Kidney tubule cell (primary cell): Measurements from ENCODE around the gene INTS12.
"Not testable (repeated sequence)": the region's sequence is repeated elsewhere in the genome, so short reads cannot be mapped to it uniquely, and the experiment has no call there.

Experiments
- DNase-seq: peaks from one replicate; pipeline ENCODE4 v3.0.0-alpha.2; 2018; ENCODE audit warnings: low spot score

The INTS12 gene, protein sequence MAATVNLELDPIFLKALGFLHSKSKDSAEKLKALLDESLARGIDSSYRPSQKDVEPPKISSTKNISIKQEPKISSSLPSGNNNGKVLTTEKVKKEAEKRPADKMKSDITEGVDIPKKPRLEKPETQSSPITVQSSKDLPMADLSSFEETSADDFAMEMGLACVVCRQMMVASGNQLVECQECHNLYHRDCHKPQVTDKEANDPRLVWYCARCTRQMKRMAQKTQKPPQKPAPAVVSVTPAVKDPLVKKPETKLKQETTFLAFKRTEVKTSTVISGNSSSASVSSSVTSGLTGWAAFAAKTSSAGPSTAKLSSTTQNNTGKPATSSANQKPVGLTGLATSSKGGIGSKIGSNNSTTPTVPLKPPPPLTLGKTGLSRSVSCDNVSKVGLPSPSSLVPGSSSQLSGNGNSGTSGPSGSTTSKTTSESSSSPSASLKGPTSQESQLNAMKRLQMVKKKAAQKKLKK

DNA sequence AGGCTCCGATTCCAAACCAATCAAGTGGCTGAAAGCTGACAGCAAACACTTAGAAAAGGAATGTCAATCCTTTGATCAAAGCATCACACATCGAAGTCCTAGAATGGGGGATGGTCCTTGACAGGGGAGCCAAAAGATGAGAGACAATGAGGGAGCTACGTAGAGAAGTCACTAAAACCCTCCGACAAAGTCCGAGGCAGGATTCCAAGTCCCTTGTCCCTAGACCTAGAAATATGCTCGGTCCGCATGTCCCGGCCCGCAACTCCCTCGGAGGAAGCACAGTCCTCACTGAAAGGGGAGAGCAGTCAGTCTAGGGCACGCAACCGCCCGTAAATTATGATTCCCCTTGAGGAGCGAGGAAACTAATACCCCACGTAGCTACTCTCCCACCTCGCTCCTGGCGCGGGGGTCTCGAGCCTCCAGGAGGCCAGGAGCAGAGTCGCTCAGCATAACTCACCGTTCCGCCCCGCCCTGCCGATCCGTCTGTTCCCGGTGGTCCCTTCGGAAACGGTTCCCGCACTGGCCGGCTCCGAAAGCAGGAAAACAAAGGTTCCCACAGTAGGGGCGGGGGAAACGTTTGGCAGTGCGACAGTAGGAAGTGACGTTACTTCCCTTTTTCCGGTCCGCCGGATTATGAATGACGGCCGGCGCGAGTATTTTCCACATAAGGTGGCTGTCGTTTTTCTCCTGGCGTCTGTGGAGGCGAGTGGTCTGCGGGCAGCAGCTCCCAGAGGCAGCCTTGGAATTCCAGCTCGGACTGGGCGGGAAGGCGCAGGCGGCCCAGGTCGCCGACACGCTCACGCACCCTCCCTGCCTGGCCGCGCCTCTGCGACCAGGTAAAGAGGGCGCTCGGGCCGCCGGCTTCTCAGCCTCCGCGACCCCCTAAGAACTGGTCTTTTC is at the start of gene INTS12, which contains the start of gene GSTCD:
TSS of gene INTS12 (minus strand) at position 509 of the 900 bp plus-strand sequence. CDS start 8,684 bp downstream, outside the sequence.
TSS of gene GSTCD (plus strand) at position 604 of the 900 bp plus-strand sequence. CDS start 8,830 bp downstream, outside the sequence.
- DNase-seq = peak; percentile 92

DNA sequence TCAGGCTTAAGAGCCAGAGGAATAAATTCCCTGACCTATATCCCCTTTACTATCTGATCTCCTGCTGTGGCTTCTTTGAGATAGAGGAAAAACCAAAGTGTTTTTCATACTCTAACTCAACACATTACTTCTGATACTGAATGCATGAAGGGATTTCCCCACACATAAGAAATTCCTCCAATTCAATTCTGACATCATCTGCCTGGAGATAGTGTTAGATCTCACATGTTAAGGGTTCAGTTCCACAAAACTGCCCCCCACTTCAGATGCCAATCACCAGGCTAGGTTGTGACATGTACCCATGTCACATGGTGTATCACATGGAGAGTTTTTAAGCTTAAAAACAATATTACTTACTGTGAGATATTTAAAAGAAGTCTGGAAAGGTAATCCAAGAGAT is 46.9 kb upstream of the INTS12 start:
- DNase-seq = peak; percentile 35

DNA sequence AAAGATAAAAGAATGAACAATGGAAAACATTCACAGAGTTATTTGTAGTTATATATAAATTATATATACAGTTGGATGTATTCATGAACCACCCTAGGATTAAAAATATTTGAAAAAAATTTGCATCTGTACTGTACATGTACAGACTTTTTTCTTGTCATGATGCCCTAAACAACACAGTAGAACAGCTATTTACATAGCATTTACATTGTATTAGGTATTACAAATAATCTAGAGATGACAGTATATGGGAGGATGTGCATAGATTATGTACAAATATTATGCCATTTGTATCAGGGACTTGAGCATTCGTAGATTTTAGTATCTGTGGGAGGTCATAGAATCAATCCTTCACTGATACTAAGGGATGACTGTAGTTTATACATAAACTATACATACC is 44.9 kb upstream of the INTS12 start:
- DNase-seq = no peak

DNA sequence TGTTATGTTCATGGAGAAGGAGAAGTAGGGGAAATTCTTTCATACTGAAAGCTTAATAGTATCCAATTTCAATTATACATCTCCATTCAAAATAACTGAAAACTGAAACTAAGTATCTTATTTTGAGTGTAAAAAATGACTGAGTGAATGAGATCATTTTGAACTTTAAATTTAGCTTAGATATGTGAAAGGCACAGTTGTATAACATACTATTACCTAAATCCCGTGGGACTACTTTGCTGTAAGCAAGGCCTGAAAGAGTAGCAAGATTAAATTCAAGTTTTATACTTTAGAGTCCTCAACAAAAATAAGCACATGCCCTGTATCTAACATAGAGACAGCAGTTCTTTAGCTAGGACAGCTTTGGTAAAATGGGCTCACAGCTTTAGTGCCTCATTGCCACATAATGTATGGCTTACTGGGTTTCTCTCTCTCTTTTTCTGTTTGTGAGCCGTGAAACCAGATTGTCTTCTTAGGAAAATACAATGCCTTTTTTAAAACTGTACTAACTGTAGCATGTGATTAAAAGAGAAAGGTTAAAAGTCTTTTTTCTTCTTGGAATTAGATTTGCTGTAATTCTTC is 43.3 kb upstream of the INTS12 start:
- DNase-seq = no peak

DNA sequence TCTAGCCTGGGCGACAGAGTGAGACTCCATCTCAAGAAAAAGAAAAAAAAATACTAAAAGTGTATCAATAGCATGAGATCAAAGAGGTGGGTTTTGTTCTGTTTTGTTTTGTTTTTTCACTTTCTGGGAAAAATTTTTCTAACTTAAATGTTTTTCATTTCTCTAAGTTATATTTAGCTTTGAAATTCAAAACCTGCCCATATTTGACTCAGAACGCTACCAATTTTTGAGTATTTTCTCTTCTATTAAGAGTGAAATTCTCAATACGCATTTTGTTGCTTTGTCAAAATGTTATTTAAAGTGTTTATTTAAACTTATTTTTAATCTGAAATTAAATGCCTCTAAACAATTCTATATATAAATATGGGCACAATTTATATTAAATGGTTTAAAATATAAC is 39.7 kb upstream of the INTS12 start:
- DNase-seq = no peak

DNA sequence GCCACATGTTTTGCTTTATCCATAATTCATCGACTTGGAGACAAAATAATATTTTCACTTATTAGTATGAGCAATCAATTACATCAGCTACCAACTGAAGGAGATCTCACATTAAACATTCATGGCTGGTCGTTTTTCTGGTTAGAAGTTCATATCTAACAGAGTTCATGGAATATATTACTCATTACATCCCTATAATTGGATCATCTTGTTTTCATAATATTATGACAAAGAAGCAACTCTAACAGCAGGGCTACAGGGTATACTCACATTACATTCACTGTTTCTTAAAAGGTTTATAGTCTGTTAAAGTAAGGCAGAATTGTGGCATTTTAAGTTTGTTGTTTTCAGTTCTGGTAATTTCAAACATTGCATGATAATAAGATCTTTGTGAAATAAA is 33.1 kb upstream of the INTS12 start:
- DNase-seq = peak; percentile 25

DNA sequence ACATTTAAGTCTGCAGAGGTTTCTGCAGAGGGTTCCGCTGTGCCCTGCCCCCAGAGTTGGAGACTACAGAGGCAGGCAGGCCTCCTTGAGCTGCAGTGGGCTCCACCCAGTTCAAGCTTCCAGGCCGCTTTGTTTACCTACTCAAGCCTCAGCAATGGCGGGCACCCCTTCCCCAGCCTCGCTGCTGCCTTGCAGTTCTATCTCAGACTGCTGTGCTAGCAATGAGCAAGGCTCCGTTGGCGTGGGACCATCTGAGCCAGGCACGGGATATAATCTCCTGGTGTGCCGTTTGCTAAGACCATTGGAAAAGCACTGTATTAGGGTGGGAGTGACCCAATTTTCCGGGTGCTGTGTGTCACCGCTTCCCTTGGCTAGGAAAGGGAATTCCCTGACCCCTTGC is 26.7 kb upstream of the INTS12 start:
- not testable (repeated sequence) for DNase-seq

DNA sequence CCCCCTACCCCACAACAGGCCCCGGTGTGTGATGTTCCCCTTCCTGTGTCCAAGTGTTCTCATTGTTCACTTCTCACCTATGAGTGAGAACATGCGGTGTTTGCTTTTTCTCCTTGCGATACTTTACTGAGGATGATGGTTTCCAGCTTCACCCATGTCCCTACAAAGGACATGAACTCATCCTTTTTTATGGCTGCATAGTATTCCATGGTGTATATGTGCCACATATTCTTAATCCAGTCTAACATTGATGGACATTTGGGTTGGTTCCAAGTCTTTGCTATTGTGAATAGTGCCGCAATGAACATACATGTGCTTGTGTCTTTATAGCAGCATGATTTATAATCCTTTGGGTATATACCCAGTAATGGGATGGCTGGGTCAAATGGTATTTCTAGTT is 21.4 kb upstream of the INTS12 start:
- DNase-seq = not testable (repeated sequence)

DNA sequence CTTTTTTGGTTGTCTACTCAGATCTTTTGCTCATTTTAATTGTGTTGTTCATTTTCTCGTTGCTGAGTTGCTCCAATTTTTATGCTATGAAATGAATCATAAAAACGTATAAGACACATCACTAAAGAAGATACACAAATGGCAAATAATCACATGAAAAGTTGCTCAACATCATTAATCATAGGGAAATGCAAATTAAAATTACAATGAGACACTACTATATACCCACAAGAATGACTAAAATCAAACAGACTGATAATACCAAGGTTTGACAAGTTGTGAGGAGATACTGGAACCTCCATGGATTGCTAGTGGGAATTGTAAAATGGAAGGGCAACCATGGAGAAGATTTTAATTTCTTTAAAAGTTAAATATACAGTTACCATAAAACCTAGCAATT is 17.1 kb upstream of the INTS12 start:
- DNase-seq = no peak

DNA sequence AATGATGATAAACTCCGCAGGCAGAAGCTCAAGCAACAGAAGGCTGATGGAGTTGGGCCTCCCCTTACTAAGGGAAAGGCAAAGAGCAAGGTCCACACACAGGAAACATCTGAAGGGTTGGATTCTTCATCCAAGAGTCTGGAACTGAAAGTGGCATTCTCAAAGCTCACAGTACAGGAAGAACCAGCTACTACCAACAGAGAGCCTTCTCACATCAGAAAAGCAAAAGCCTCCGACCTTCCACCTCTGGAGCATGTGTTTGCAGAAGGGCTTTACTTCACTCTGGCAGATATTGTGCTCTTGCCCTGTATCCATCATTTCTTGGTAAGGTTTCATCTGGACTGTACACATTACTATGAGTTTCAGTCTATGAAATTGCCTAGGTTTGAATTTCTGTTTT is 10.7 kb upstream of the INTS12 start:
- no peak for DNase-seq

DNA sequence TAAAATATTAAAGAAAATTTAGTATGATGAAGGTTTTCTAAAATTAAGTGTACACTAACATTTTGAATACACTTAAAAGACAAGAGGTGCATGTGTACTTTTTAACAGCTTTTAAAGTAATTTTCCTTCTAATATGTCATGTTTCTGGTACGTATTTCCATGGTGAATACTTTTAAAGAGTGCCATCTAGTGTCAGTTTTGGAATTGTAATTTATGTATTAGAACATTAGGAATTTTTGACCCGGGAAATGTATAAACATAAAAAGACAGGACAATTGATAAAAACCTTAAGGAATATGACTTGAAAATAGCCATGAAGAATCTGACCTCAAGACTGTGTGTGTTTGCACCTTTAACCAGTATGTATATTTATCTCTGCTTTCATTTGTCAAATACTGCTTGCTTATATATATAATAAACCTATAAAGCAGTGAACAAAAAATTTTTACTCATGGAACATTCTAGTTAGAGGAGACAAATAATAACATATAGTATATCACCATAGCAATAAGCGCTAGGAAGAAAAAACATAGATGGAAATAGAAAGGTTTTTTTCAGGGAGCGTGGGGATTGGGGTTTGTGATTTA is 7.3 kb upstream of the INTS12 start:
- DNase-seq = peak; percentile 59

DNA sequence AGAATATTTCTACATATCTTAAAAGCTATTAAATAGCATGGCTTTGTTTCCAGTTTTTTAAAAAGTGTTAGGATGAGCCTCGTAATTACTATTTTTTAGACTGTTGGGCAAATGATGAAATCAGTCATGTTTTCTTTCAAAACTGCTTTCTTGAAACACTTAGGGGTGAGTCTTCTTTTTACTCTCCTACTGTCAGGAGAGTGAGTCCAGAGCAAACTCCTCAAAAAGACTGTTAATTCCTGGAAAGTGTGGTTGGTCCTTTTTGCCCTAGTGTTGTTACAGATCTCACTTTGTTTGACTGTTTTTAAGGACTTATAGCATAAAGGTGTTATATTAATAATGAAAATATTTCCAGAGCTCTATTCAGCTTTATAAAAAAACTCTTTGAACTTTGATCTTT is 6.4 kb upstream of the INTS12 start:
- DNase-seq = no peak

DNA sequence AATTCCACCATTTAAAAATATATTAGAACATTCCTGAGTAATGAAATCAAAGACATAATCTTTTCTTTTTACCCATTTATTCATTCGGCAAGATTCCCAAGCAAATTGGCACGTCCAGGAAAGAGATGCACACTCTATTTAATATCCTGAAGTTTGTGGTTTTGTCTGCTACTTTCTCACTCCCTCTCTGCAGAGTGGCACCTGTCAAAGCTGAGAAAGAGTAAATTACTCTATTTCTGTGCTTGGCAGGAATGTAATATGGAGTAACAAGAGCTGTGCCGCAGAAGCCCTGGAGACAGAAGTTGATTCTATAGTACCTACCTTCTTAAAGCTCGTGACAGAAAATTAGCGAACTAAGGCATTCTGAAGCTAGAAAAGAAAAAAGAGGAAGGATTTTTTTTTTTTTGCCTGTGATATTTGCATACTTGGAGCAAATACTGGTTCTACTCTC is 5.6 kb upstream of the INTS12 start:
- peak; percentile 34 for DNase-seq

DNA sequence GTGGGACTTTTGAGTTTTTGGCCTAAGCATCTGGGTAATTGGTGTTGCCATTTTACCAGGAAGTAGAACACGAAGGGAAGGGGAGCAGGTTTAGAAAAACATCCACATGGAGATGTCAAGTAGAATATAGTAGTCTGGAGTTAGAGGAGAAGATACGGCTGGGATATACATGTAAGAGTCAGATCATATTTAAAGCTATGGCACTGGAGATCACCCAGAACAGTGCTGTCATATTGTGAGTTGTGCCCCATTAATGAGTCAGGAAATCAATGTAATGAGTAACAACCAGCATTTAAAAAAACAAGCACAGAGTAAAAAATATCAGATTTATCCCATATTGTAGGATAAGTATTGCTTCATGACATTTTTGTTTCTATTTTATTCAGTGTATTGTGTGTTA is 4.3 kb upstream of the INTS12 start:
- DNase-seq = peak; percentile 30

DNA sequence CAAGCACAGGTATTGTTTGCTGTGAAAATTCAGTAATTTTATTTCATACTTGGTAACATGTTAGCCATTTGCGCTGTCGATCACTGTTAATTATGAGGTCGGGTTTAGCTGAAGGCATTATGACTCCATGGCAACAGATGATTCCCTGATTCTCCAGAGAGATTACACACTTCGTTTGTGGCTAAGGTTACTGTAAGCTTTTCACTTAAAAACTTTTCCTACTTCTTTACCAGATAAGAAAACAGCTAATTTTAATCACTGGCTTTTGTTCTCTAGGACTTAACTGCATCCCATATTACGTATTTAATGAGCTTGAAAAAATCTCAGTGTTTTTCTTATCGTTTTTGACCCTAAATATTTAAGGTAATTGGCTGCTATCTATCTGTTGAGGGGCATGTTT is 2.2 kb upstream of the INTS12 start:
- DNase-seq = peak; percentile 17

DNA sequence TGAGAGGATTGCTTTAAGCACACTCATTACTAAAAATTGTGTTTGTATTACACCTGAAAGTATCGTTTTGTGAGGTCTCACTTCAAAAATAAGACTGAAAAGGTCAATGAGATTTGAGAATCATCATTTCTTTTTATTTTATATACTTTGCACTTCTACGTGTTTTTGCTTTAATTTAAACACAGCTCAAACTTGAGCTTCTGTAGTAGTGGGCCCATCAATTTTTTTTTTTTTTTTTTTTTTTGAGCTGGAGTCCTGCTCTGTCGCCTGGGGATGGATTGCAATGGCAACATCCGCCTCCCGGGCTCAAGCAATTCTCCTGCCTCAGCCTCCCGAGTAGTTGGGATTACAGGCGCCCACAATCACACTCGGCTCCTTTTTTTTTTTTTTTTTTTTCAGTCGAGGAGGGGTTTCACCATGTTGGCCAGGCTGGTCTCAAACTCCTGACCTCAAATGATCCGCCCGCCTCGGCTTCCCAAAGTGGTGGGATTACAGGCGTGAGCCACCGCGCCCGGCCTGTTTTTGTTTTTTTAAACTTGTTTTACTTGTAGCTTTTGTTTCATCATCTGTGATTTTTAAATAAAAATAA is 1.6 kb upstream of the INTS12 start:
- DNase-seq = no peak

DNA sequence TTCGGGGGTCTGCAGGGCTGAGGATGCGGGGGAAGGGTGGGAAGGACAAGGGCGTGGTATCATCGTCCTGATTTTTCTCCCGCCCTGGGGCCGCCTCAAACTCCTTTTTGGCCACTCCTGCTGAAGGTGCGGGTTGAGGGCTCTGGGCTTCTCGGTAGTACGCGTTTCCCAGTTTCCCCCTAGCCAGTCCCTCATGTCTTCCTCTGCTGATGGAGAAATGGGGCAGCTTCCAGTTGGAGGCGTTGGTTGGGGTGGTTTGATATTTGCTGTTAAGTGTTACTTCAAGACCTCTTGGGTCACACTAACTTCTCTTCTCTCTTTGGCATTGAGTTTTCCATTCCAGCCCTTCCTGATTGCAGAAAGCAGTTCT is 577 bp upstream of the INTS12 start:
- DNase-seq = peak; percentile 25

DNA sequence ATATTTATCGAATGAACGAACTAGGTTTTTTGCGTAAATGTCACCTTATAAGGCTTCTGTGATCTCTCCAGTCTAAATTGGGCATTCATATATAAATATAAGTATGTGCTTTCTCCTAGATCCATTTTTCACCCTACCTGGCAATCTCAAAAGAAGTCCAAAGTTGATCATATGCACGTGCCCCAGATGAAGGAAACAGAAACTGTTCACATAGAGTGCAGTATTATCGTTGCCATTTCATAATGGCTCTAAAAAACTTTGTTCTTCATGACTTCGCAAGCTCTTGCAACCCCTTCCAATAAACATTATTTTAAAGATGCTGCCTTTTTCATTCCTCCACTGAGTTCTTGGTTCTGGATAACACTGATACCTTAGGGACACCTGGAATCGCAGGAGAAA is 708 bp downstream of the INTS12 start:
- no peak for DNase-seq

DNA sequence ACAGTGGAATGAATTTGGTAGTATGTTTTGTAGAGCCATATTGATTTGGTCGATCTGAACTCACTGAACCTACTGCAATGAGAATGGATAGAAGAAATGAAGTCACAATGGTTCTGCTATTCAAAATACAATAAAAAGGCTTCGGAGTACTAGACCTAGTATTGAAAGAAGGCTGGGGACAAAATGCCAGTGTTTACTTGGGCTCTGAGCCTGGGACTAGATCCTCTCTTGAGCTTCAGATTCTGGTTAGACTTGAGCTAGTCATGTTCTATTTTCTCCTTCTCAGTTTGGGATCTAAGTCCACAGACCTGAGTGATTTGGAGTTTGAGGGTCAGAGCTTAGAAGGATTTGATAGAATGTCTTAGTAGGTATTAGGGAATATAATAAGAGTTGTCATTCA is 9.9 kb downstream of the INTS12 start:
- DNase-seq = no peak

DNA sequence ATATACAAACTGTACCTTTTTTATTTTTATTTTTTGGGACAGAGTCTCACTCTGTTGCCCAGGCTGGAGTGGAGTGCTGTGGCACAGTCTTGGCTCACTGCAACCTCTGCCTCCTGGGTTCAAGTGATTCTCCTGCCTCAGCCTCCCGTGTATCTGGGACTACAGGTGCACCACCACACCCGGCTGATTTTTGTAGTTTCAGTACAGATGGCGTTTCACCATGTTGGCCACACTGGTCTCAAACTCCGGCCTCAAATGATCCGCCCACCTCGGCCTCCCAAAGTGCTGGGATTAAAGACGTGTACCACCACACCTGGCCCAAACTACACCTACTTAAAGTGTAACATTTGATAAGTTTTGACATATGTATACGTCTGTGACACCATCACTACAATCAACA is 12.7 kb downstream of the INTS12 start:
- not testable (repeated sequence) for DNase-seq

DNA sequence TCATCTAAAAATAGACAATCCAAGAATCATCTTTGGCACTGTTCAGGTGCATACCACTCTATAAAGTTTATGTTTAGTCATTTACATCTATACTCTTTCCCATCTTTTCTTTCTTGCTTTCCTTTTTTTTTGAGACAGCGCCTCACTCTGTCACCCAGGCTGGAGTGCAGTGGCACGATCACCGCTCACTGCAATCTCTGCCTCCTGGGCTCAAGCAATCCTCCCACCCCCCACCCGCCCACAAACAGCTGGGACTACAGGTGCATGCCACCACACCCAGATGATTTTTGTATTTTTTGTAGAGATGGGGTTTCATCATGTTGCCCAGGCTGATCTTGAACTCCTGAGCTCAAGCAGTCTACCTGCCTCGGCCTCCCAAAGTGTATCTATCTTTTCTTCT is 13.7 kb downstream of the INTS12 start:
- not testable (repeated sequence) for DNase-seq

DNA sequence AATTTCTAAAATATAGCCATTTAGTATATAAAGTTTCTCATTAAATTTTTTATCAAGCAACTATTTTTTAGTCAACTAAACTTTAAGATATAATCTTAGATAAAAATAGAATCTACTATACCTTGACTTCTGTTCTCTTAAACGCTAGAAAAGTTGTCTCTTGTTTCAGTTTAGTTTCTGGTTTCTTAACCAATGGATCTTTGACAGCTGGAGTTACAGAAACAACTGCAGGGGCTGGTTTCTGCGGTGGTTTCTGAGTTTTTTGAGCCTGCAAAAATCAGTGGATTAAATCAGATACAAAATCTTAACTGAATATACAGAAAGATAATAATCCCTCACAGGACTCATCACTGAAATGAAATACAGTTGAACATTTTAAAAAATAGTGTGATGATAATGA is 21.9 kb downstream of the INTS12 start:
- DNase-seq = no peak
